GM19455 (cell line): ENCODE data around the gene RDH16.
"Not testable (repeated sequence)": the region's sequence is repeated elsewhere in the genome, so short reads cannot be mapped to it uniquely, and the experiment has no call there.

ENCODE experiments used
- ATAC-seq: cut with Tn5 transposase; IDR thresholded peaks from one replicate; pipeline ENCODE4 v1.9.1; 2021; ENCODE audit not compliant: unreplicated experiment

The RDH16 gene

GRCh38 chr12:56927281-56927680 lies 30.1 kb downstream of the RDH16 start:
- no peak for ATAC-seq

- ATAC-seq, result no peak
Observed at GRCh38 chr12:56922031-56922430, 35.4 kb downstream of the RDH16 start.

GRCh38 chr12:56921346-56921745 lies 36.1 kb downstream of the RDH16 start:
- ATAC-seq, result no peak

- ATAC-seq, result not testable (repeated sequence)
Observed at GRCh38 chr12:56918139-56918538, 39.3 kb downstream of the RDH16 start.

GRCh38 chr12:56916996-56917333 lies 40.4 kb downstream of the RDH16 start:
- no peak for ATAC-seq

GRCh38 chr12:56916296-56916995 lies 41.0 kb downstream of the RDH16 start:
- no peak for ATAC-seq

GRCh38 chr12:56914724-56915123 lies 42.7 kb downstream of the RDH16 start:
- ATAC-seq, result no peak

- ATAC-seq, result no peak
Observed at GRCh38 chr12:56914256-56914655, 43.2 kb downstream of the RDH16 start.

- not testable (repeated sequence) for ATAC-seq
Observed at GRCh38 chr12:56909403-56909802, 48.0 kb downstream of the RDH16 start.

- no peak for ATAC-seq
Observed at GRCh38 chr12:56908136-56908535, 49.3 kb downstream of the RDH16 start.

- ATAC-seq, result no peak
Observed at GRCh38 chr12:56905852-56906251, 51.6 kb downstream of the RDH16 start.

- no peak for ATAC-seq
Observed at GRCh38 chr12:56903374-56903773, 54.0 kb downstream of the RDH16 start.
